ENCODE results near the gene CYB561D1.

DNA sequence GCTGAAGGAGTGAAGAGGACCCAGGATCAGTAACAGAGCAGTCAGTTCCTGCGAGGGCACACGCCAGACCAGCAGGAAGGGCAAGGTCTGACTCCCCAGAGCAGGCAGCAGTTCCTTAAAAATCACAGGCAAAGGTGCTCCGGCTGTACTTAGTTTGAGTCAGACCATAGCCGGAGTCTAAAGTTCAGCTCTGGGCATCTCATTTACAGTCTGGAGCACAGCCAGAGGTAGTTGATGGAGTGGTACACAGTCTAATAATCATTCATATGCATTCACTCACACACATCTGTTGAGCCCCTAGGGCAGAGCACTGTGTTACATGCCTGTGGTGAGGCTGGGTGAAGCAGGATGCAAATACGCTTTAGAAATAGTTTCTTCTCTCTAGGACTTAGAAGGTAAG, 23.0 kb downstream of the CYB561D1 start:
- TF ChIP-seq CTCF (IDR thresholded peaks at IDR 0.05; ENCODE audit: low read length): no peak
- TF ChIP-seq EZH2 (IDR thresholded peaks at IDR 0.05; ENCODE audit: borderline replicate concordance, low read length): no peak
